ENCODE results near the gene OR51A7.

The OR51A7 gene

DNA sequence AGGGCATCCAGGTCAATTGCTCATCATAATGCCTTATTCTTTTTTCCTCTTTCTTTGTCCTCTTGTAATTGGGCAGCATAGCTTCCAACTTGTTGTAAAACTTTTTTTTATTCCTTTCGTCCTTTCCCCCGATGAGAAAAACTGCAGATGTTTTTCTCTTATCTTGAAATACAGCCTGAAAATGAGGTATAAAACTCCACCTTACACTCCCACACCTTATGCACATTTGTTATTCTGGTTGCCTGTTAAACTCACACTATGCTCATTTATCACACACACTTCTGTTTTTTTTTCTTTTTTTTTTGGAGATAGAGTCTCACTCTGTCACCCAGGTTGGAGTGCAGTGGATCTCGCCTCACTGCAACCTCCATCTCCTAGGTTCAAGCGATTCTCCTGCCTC, 53.8 kb downstream of the OR51A7 start:
- DNase-seq (ENCODE audit: low spot score): no peak

Data from cerebellar cortex (tissue), 1 donor.